Naive thymus-derived CD8-positive, alpha-beta T cell (primary cell): ENCODE measurements around the gene ITPRID1. TPM values are rescaled to one million over a fixed set of nuclear protein-coding genes. Genes with fewer than 3 reads are reported as not detected.

ENCODE experiments used
- ATAC-seq, 2 donors: fragments of 150-1000 bp; cut with Tn5 transposase in 1 of 2; sonication (Bioruptor Pico), chemical (Tn5 transposase) in 1 of 2; 1 replicate in 1 of 2; 2 replicates in 1 of 2; pipeline ENCODE4 v1.10.0; 2021; ENCODE audit warnings: mild to moderate bottlenecking in 2 of 2, moderate library complexity in 2 of 2
- POLR2A ChIA-PET: fragments of 350-600 bp; sonication (Branson Sonifier 250); formaldehyde crosslinking; loops from one replicate; lab custom pipeline; 2021; ENCODE audit warnings: antibody characterized with exemption; lab: Charles Lee
- DNase-seq, 10 donors: peaks; one replicate each; pipeline versions ENCODE4 v3.0.0 to v3.0.0-alpha.2; 2020 to 2022
- H3K27ac Mint-ChIP-seq, 10 donors: one replicate each; pipeline ENCODE4 v1.8.0; 2020 to 2022; ENCODE audit warnings: mild to moderate bottlenecking in 10 of 10, mixed read lengths in 10 of 10, moderate library complexity in 4 of 10, inconsistent platforms in 1 of 10
- H3K27me3 Mint-ChIP-seq, 5 donors: one replicate each; pipeline ENCODE4 v1.8.0; 2021 to 2022; ENCODE audit warnings: mixed read lengths in 5 of 5
- H3K36me3 Mint-ChIP-seq, 3 donors: one replicate each; pipeline ENCODE4 v1.8.0; 2020 to 2022; ENCODE audit warnings: mixed read lengths in 3 of 3, mild to moderate bottlenecking in 2 of 3, inconsistent platforms in 1 of 3
- H3K4me1 Mint-ChIP-seq, 4 donors: one replicate each; pipeline ENCODE4 v1.8.0; 2021 to 2022; ENCODE audit warnings: mixed read lengths in 4 of 4
- H3K4me3 Mint-ChIP-seq, 10 donors: one replicate each; pipeline ENCODE4 v1.8.0; 2020 to 2022; ENCODE audit warnings: mild to moderate bottlenecking in 10 of 10, mixed read lengths in 10 of 10, moderate library complexity in 6 of 10, inconsistent platforms in 1 of 10
- H3K9me3 Mint-ChIP-seq, 9 donors: one replicate each; pipeline ENCODE4 v1.8.0; 2020 to 2022; ENCODE audit warnings: mixed read lengths in 9 of 9, mild to moderate bottlenecking in 3 of 9, inconsistent platforms in 1 of 9, moderate library complexity in 1 of 9
- polyA plus RNA-seq, 3 donors: library from polyadenylated mRNA; unstranded; fragments of 300-500 nt; fragmentation: Illumina TruSeq; gene quantifications; one replicate each; pipeline ENCODE4 v1.2.3, GENCODE V29; 2021
- total RNA-seq, 8 experiments: library from RNA in 2 of 8; stranded (reverse) in 2 of 8; gene quantifications; one replicate each; pipeline ENCODE4 v1.2.3 and lab custom pipeline; 2021 to 2026

Gene ITPRID1
- total and polyA plus RNA-seq, 5 experiments from 2014 or later: not detected

DNA sequence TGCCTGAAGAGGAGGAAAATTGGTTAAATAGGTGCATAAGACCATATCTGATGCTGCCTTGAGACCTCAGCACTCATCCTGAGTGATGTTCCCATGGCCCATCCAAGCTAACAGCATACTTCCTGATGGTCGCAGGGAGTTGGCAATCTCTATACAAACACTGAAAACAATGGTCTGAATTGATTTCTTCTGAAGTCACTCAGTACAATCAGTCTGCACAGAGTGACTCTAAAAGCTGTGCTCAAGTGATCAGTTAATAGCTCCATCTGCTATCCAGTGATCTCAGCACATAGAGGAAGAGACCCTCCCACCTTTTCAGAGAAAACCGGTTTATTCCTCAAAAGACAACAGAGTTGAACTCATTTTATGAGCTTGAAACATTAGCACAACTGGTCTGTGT, 177.0 kb downstream of the ITPRID1 start:
- Mint-ChIP-seq H3K36me3 (no peaks in the 10 kb centered on the region), H3K4me3 (no peak overlapping the region), H3K9me3 (peaks cover 0 to 20% (median 0%) of the 10 kb centered on the region in 9 donors), H3K4me1 (peaks cover 0 to 4% (median 0%) of the 10 kb centered on the region in 4 donors), H3K27ac (no peak overlapping the region), H3K27me3 (peaks cover 0 to 6% (median 0%) of the 10 kb centered on the region in 5 donors)
- DNase-seq (no peak), ATAC-seq (no peak)
- POLR2A ChIA-PET: no interaction called here

DNA sequence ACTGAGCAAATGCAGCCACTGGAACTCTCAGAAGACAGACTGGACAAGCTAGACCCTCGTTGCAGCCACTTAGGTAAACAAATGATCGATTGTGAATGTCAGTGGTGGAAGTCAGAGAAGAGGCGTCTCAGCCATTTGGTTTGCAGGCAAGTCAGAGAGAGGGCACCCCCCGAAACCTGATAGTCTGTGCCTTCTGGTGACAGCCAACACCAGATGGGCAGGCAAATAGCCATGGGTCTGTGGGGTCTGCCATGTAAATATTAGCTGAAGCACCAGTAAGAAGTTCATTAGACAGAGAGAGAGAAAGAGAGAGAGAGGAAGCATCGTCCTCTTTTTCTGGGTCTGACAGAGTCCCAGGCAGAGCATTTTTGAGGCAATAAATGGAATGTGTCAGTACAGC, 178.6 kb downstream of the ITPRID1 start:
- H3K36me3 Mint-ChIP-seq: no peaks in the 10 kb centered on the region
- H3K4me3 Mint-ChIP-seq: no peak overlapping the region
- POLR2A ChIA-PET: no interaction called here
- no peak overlapping the region for H3K27ac Mint-ChIP-seq
- ATAC-seq: no peak
- no peak for DNase-seq
- peaks cover 0 to 20% (median 0%) of the 10 kb centered on the region in 9 donors for H3K9me3 Mint-ChIP-seq
- H3K27me3 Mint-ChIP-seq: peaks cover 0 to 6% (median 0%) of the 10 kb centered on the region in 5 donors
- peaks cover 0 to 4% (median 0%) of the 10 kb centered on the region in 4 donors for H3K4me1 Mint-ChIP-seq

DNA sequence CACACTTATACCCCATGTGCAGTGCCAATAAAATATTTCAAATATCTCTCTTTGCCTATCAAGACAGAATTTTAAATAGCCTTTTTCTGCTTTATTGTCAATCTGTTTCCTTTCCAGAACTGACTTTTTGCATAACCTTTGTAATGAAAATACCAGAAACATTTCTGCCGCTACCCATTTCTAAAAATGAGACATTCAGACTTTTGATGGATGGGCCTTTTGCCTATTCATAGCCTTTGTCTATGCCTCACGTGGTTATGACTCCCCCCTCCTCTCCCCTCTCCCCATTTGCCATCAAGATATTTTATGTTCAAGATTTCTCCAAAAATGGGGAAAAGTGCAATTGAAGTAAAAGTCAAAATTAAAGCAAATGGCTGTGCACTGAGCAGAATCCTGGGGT, 179.0 kb downstream of the ITPRID1 start:
- DNase-seq: no peak
- Mint-ChIP-seq H3K36me3 (no peaks in the 10 kb centered on the region), H3K27ac (no peak overlapping the region), H3K4me3 (no peak overlapping the region), H3K27me3 (peaks cover 0 to 6% (median 0%) of the 10 kb centered on the region in 5 donors), H3K4me1 (peaks cover 0 to 4% (median 0%) of the 10 kb centered on the region in 4 donors), H3K9me3 (peaks cover 0 to 20% (median 0%) of the 10 kb centered on the region in 9 donors)
- ATAC-seq: no peak
- POLR2A ChIA-PET: no interaction called here

GRCh38 chr7:31695859-31696614, 182.1 kb downstream of the ITPRID1 start:
- Mint-ChIP-seq H3K4me1 (no peaks in the 10 kb centered on the region), H3K9me3 (peaks cover 0 to 20% (median 0%) of the 10 kb centered on the region in 9 donors), H3K27me3 (peaks cover 0 to 6% (median 0%) of the 10 kb centered on the region in 5 donors), H3K4me3 (no peak overlapping the region), H3K36me3 (no peaks in the 10 kb centered on the region), H3K27ac (no peak overlapping the region)
- POLR2A ChIA-PET: no interaction called here
- DNase-seq (no peak), ATAC-seq (no peak)

DNA sequence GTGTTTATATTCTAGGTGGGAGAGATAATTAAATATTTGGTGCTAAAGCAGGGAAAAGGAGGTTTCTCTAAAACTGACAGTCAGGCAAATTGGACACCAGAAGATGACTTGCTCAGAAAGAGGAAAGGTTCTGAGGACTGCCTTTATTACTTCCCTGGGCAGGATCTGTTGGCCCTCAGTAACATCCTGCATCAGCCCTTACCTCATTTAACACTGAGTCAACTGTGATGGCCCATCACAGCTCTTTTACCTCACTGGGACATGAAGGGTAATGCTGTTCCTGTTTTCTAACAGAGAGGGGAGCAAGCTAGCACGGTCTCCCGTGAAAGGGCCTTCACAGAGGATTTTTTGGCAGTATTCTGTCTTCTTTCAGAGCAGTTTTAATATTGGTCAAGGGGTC, 185.2 kb downstream of the ITPRID1 start:
- Mint-ChIP-seq H3K27me3 (peaks cover 0 to 6% (median 0%) of the 10 kb centered on the region in 5 donors), H3K4me3 (no peak overlapping the region), H3K36me3 (no peaks in the 10 kb centered on the region), H3K4me1 (no peaks in the 10 kb centered on the region), H3K9me3 (peaks cover 0 to 19% (median 0%) of the 10 kb centered on the region in 9 donors), H3K27ac (no peak overlapping the region)
- no peak for DNase-seq
- no peak for ATAC-seq
- POLR2A ChIA-PET: no interaction called here

DNA sequence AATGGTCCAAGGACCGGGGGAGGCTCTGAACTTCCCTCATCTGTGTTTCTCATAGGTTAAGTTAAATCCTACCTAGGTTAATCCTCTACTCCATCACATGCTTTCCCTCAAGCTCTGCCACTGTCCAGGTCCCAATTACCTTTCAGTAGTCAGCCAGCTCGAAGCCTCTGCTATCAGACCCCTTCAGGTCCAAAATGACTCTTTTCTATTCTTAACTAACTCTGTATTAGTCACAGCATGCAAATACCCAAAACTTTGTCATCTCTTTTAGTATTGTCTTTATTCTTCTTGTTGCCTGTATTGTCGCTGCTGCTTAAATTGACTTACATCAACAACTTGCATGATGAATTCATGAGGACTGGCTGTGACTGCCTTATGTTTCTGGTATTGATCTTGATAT, 188.5 kb downstream of the ITPRID1 start:
- H3K27ac Mint-ChIP-seq: no peak overlapping the region
- POLR2A ChIA-PET: no interaction called here
- H3K4me3 Mint-ChIP-seq: no peak overlapping the region
- H3K4me1 Mint-ChIP-seq: no peaks in the 10 kb centered on the region
- ATAC-seq (no peak), DNase-seq (no peak)
- H3K9me3 Mint-ChIP-seq: peaks cover 0 to 19% (median 0%) of the 10 kb centered on the region in 9 donors
- H3K36me3 Mint-ChIP-seq: no peaks in the 10 kb centered on the region
- peaks cover 0 to 2% (median 0%) of the 10 kb centered on the region in 5 donors for H3K27me3 Mint-ChIP-seq

GRCh38 chr7:31705377-31705776, 191.5 kb downstream of the ITPRID1 start:
- Mint-ChIP-seq H3K9me3 (peaks cover 0 to 9% (median 2%) of the 10 kb centered on the region in 9 donors), H3K27me3 (peaks cover 0 to 2% (median 0%) of the 10 kb centered on the region in 5 donors), H3K4me1 (no peaks in the 10 kb centered on the region), H3K36me3 (no peaks in the 10 kb centered on the region), H3K4me3 (no peak overlapping the region), H3K27ac (no peak overlapping the region)
- POLR2A ChIA-PET: no interaction called here
- no peak for ATAC-seq
- no peak for DNase-seq

DNA sequence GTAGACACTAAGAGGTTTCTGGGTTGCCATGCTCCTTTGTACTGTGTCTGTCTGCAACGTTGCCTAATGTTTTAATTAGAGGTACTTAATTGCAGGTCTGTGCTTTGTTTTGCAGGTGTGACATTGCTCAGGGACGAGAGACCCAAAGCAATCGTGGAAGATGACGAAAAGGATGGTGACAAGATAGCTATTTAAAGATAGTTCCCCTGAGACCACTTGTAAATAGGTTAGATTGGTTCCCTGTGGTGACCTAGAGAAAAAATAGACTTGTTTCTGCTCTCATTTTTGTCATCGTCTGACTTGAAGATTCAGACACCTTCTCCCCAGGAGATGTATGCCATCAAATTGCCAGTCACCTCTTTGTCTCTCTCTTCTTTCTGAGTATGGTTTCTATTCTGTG, 193.2 kb downstream of the ITPRID1 start:
- Mint-ChIP-seq H3K4me1 (no peaks in the 10 kb centered on the region), H3K36me3 (no peaks in the 10 kb centered on the region), H3K27ac (no peak overlapping the region), H3K27me3 (peaks cover 0 to 4% (median 0%) of the 10 kb centered on the region in 5 donors), H3K4me3 (no peak overlapping the region), H3K9me3 (peaks cover 0 to 3% (median 2%) of the 10 kb centered on the region in 9 donors)
- DNase-seq (no peak), ATAC-seq (no peak)
- POLR2A ChIA-PET: no interaction called here

Other genes with a start within 250 kb of the ITPRID1 start
- not detected for gene NEUROD6, start 173.4 kb upstream of the ITPRID1 start, total RNA-seq
- gene NEUROD6, start 173.4 kb upstream of the ITPRID1 start, polyA plus RNA-seq: not detected
- gene PPP1R17, start 173.1 kb downstream of the ITPRID1 start, total RNA-seq: not detected
- not detected for gene PPP1R17, start 173.1 kb downstream of the ITPRID1 start, polyA plus RNA-seq